Activated CD4-positive, CD25-positive, alpha-beta regulatory T cell treated with anti-CD3 and anti-CD28 coated beads, Interleukin-2, amount 50 U/mL, for 24 hours (primary cell): ENCODE data around the gene LNX1.

Experiments
- ATAC-seq, 2 donors: fragments of 150-1000 bp; cut with Tn5 transposase; one replicate each; pipeline ENCODE4 v1.10.0; 2021; ENCODE audit warnings: mild to moderate bottlenecking in 1 of 2, moderate library complexity in 1 of 2

LNX1 gene

GRCh38 chr4:53598901-53599300 is 7.6 kb upstream of the LNX1 start:
- no peak for ATAC-seq

DNA sequence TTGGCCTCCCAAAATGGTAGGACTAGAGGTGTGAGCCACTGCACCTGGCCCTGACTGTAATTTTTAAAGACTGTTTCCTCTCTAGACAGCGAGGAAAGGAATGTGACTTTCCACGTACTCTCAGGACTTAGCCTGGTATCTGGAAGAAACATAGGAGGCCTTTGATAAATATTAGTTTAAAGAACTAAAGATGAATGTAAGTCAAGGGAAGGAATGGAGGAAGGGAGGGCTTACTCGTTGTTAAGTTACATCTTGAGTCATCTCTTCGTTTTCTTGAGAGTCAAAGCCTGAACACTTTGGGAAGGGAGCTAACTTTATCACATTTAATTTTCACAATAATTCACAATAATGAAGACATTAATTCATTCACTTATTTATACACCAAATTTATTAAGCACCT is 7.2 kb upstream of the LNX1 start:
- no peak for ATAC-seq

GRCh38 chr4:53596901-53597300 is 5.6 kb upstream of the LNX1 start:
- ATAC-seq, result no peak

DNA sequence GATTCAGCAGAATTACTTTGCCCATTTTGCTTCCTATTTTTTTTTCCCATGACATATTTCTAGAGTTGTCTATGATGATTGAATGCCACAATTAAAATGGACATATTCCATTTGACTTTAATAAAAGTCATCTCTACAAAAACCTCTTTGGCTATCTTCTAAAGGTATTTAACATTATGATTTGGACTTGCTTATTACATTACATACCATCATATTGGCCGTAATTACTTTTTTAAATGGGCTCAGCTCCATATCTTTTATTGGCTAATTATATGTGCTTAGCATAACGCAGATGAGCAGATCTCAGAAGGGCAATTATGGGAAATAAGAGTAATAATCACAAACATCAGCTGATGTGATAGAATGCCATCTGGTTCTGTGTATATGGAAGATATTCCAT is 4.5 kb upstream of the LNX1 start:
- ATAC-seq, result no peak

DNA sequence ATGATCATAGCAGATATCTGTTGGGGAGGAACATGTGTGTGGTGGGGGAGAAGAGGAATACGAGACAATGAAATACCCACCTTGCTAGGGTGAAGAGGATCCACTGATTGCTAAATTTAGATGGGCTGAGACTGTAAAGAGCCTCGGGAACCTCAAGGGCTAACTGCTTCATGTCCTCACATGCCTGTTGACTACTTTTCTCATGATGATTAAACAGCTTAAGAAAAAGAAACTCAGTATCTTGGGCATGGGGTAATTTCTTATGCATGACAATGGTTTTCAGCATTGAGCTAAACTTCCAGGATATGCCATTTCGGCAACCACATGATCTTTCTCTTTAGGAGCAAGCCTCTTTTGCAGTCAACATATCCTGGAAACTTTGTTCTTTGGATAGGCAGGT is 3.9 kb upstream of the LNX1 start:
- no peak for ATAC-seq

DNA sequence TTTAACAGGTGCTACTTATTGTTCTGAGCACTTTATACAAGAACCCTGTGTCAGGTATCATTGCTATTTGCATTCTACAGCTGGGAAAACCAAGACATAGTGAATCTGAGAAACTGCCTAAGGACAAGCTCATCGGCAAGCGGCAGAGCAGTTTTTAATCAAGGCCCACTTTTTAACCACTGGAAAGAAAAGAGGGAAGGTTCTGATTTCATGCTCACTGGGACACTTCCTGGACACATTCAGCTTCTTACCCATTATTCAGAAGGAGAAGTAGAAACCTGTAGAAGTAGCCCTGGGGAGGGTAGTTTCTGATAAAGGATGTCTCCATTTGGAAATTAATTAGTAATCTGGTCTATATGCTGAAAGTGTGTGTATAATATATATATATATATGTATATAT is 2.5 kb upstream of the LNX1 start:
- ATAC-seq, result no peak

DNA sequence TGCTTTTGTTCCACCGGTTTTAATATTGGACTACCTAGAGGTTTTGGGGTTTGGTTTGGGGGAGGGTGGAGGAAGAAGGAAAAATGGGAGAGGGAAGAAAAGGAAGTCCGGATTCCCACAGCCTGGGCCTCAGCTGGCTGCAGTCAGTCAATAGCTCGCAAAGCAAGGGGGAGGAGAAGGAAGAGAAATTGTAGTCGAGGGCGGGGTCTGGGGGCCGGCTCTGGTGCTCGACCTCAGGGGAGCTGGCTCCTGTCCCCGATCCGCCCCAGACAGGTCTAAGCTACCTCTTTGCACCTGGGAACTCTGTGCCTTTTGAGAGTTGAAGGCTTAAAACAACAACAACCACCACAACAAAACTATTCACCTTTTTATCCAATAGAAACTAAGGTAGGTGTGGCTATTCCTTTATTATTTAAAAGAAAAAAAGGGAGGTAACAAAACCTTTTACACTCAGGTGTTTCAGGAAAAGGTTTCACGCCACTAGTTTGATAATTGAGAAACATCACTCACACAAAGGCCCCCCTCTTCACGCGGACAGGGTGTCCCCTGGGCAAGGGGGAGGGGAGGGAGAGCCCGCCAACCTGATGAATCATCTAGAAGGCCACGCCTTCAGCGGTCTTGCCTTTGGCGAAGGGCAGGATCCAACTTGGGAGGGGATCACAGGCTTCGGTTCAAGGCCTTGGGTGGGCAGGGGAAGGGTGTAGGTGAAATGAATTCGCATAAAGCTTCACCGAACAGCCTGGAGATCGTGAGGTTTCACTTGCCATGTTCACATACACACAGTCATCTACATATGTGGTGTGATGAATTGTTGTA is 1.6 kb upstream of the LNX1 start:
- ATAC-seq, result no peak

GRCh38 chr4:53592122-53592521 is 836 bp upstream of the LNX1 start:
- no peak for ATAC-seq

DNA sequence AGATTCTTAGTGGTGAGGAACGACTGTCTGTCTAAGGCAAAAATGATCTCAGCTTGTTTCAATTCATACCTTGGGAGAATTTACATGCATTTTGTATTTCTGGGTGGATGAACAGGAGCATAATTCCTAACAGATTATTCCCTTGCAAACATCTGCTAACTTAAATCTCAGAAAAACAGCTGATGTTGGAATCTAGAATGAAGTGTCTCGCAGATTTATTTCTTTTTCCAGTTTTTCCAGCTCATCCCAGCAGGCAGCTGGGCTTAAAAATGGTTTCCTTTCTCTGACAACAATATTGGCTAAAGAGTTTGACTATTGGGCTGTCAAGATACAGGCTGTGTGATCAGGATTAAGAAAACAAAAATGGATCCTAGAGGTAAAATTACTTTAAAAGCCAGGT is 1.1 kb downstream of the LNX1 start:
- no peak for ATAC-seq

GRCh38 chr4:53589511-53589910 is 1.8 kb downstream of the LNX1 start:
- no peak for ATAC-seq

- ATAC-seq, result no peak
Measured at GRCh38 chr4:53587135-53587534, 4.2 kb downstream of the LNX1 start.

- no peak for ATAC-seq
Measured at GRCh38 chr4:53586121-53586816, 5.0 kb downstream of the LNX1 start.

- no peak for ATAC-seq
Measured at GRCh38 chr4:53584658-53585057, 6.6 kb downstream of the LNX1 start.

DNA sequence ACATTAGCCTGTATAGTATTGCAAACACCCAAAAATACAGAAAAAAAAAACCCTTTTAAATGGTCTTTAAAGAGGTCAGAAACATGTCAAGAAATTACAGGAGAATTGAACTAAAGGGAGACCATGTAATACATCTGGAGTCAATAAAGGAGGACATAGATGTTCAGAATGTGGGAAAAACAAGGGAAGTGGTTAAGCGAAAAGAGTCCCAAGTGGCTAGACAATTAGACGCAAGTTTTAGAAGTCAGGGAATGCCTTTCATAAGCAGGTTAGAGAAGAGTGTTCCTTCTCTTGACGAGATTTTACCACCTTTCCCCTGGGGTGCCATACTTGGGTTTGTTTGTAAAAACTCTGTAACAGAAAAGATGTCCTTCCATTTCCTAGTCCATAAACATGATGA is 7.8 kb downstream of the LNX1 start:
- no peak for ATAC-seq

- ATAC-seq, result no peak
Measured at GRCh38 chr4:53582194-53582593, 9.1 kb downstream of the LNX1 start.

DNA sequence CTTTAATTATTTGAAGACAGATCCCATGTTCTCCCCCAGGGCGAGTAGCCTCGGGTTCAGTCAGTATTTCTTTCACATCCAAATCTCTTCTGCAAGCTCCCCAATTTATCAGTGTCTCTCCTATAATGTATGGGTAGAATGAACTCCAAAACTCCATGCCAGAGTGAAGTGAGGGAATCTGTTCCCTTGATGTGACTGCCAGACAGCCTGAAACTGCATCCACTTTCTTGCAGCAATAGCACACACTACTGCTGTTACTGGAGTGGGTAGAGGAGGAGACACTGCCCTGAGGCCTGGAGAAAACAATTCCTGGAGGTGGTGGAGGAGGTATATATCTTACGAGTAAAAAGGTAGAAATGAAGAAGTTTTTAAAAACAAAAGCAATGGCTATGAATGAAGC is 11.0 kb downstream of the LNX1 start:
- ATAC-seq, result no peak

DNA sequence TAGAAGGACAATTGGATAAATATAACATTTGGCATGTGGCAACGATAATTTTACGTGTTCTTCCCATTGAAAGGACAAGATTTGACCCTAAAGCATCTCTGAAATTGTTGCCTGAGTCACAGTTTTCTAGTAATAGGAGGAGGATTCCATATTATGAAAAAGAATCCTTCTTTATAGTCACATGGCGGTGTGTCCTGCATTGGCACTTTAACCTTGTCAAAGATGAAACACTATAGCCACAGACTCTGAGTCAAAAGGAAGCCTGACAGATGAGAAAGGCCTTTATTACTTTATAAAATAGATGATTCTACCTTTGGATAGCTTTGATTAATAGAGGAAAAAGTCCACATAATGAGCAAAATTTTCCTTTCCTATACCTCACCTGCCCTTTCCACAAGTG is 11.5 kb downstream of the LNX1 start:
- no peak for ATAC-seq

DNA sequence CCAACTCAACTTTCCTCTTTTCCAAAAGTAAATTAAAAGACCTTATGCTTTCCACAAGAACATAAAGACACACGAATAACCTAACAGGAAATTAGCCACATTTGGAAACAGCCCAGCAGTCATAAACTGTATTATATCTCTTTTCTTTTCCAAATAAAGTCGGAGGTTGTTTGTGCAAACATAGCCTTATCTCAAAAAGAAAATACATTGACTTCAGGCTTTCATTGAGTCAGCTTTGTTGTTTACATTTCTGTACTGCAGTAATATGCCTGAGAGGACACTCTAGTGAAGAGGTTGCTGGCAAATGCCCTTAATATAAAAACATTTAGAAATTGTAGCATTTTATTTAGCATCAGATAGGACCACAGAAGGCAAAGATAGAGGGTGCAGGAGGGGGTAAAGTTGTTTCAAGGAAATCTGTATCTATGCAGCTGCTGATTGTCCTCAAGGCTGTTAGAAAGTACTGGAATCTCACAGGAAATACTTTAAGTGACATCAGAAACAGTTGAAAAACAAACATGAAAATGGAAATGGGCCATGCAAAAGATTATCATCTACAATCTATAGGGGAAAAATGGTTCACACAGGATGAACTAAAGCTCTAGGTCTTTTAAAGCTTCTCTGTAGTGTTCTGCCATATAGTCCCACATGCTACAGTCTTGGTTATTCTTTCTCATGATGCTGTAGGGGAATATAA is 14.5 kb downstream of the LNX1 start:
- ATAC-seq, result no peak

DNA sequence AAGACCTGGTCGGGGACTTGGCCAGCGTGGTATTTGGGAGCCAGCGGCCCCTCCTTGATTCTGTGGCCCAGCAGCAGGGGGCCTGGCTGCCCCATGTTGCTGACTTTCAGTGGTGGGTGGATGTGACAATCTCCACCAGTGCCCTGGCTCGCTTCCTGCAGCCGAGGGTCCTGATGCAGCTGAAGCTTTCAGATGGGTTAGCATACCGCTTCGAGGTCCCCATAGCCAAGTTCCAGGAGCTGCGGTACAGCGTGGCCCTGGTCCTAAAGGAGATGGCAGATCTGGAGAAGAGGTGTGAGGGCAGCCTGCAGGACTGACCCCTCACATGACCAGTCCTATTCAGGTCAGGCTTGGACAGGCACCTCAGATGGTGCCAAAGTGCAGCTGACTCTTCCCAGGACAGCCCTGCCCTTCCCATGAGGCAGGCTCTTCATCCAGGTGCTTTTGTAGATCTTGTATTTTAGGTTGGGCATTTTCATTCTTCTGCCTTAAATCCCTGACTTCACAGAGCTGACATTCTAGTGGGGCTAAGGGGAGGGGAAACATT is 15.1 kb downstream of the LNX1 start:
- ATAC-seq, result no peak

- ATAC-seq, result no peak
Measured at GRCh38 chr4:53575552-53575951, 15.7 kb downstream of the LNX1 start.

DNA sequence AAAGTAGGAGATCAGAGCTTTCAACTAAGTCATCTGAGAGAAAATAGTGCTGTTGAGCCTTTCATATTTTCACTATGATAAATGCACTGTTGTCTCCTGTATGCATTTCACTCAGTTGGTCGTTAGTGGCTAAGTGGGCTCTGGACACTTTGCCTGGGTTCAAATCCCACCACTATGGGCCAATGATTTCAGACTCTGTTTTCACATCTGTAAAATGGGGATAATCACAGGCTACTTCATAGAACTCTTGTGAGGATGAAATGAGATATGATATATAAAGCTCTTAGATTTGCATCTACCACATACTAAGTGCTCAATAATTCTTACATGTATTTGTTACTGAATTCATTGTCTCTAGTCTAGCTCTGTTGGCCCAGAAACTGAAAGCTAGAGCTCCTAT is 16.8 kb downstream of the LNX1 start:
- no peak for ATAC-seq

- ATAC-seq, result no peak
Measured at GRCh38 chr4:53573696-53574095, 17.6 kb downstream of the LNX1 start.

- ATAC-seq, result no peak
Measured at GRCh38 chr4:53572600-53572994, 18.7 kb downstream of the LNX1 start.
